DOHH2 (cell line): ENCODE measurements around the gene WHRN.

Source experiments
- H3F3A ChIP-seq: fragments of 200-600 bp; sonication (generic), shearing (Covaris generic); 2 replicates; pipeline ENCODE4 v1.6.0; 2016; ENCODE audit warnings: antibody characterized with exemption, mild to moderate bottlenecking; ENCODE audit not compliant: control insufficient read depth, insufficient read depth
- H3K27ac ChIP-seq: fragments of 200-600 bp; sonication (generic); 2 replicates; pipeline ENCODE4 v1.5.1; 2014; ENCODE audit warnings: low read depth, mild to moderate bottlenecking, low read length, moderate library complexity
- H3K27me3 ChIP-seq: fragments of 200-600 bp; sonication (generic); 2 replicates; pipeline ENCODE4 v1.6.1; 2014; ENCODE audit warnings: mild to moderate bottlenecking, low read length, mixed read lengths; ENCODE audit not compliant: control insufficient read depth
- H3K36me3 ChIP-seq: fragments of 200-600 bp; sonication (generic); 2 replicates; pipeline ENCODE4 v1.6.1; 2014; ENCODE audit warnings: mild to moderate bottlenecking, low read length, moderate library complexity, mixed read lengths; ENCODE audit not compliant: control insufficient read depth
- H3K4me1 ChIP-seq: fragments of 200-600 bp; sonication (generic); 2 replicates; pipeline ENCODE4 v1.6.1; 2014; ENCODE audit warnings: mild to moderate bottlenecking, low read length, mixed read lengths; ENCODE audit not compliant: control insufficient read depth
- H3K4me2 ChIP-seq: fragments of 200-600 bp; sonication (generic); 2 replicates; pipeline ENCODE4 v1.6.0; 2014; ENCODE audit warnings: mild to moderate bottlenecking, low read length, moderate library complexity
- H3K4me3 ChIP-seq: fragments of 200-600 bp; sonication (generic); 2 replicates; pipeline ENCODE4 v1.5.1; 2014; ENCODE audit warnings: mild to moderate bottlenecking, low read length, mixed read lengths
- H3K79me2 ChIP-seq: fragments of 200-600 bp; sonication (generic); 2 replicates; pipeline ENCODE4 v1.6.1; 2014; ENCODE audit warnings: mild to moderate bottlenecking, low read length, mixed read lengths; ENCODE audit not compliant: control insufficient read depth
- H3K9me2 ChIP-seq: fragments of 200-600 bp; sonication (generic); replicated peaks from 2 replicates; pipeline ENCODE4 v1.6.1; 2014; ENCODE audit warnings: mild to moderate bottlenecking, low read length, mixed read lengths; ENCODE audit not compliant: control insufficient read depth
- H3K9me3 ChIP-seq: fragments of 200-600 bp; sonication (generic); 2 replicates; pipeline ENCODE4 v1.6.1; 2014; ENCODE audit warnings: antibody characterized with exemption, low read length, mixed read lengths; ENCODE audit not compliant: control insufficient read depth, insufficient read depth
- H4K20me1 ChIP-seq: fragments of 200-600 bp; sonication (generic); 2 replicates; pipeline ENCODE4 v1.6.0; 2014; ENCODE audit warnings: low read depth, mild to moderate bottlenecking, antibody characterized with exemption, low read length, moderate library complexity; ENCODE audit not compliant: control insufficient read depth, insufficient read depth
- EZH2phosphoT487 ChIP-seq: fragments of 200-600 bp; sonication (generic); IDR thresholded peaks from 2 replicates; pipeline ENCODE4 v1.6.1; 2017; ENCODE audit warnings: borderline replicate concordance, mild to moderate bottlenecking, antibody characterized with exemption, low read length, moderate library complexity, mixed read lengths
- TF ChIP-seq, protein P1 (sequence below): fragments of 200-600 bp; sonication (generic); IDR thresholded peaks from one replicate; pipeline ENCODE4 v1.5.1; 2014; ENCODE audit warnings: antibody characterized with exemption, mild to moderate bottlenecking, low read depth, low read length; ENCODE audit not compliant: poor library complexity, severe bottlenecking

WHRN gene

GRCh38 chr9:114471157-114471556, 34.1 kb downstream of the WHRN start:
- Histone ChIP-seq H3K9me2 (no peaks in the 10 kb centered on the region), H3K4me1 (no peaks in the 10 kb centered on the region), H3K27ac (no peak overlapping the region), H3F3A (no peaks in the 10 kb centered on the region), H3K27me3 (peaks cover 33% of the 10 kb centered on the region), H3K9me3 (no peaks in the 10 kb centered on the region), H3K36me3 (no peaks in the 10 kb centered on the region), H3K79me2 (no peaks in the 10 kb centered on the region), H3K4me3 (no peak overlapping the region), H4K20me1 (no peaks in the 10 kb centered on the region), H3K4me2 (no peak overlapping the region)
- TF ChIP-seq, protein P1, sequence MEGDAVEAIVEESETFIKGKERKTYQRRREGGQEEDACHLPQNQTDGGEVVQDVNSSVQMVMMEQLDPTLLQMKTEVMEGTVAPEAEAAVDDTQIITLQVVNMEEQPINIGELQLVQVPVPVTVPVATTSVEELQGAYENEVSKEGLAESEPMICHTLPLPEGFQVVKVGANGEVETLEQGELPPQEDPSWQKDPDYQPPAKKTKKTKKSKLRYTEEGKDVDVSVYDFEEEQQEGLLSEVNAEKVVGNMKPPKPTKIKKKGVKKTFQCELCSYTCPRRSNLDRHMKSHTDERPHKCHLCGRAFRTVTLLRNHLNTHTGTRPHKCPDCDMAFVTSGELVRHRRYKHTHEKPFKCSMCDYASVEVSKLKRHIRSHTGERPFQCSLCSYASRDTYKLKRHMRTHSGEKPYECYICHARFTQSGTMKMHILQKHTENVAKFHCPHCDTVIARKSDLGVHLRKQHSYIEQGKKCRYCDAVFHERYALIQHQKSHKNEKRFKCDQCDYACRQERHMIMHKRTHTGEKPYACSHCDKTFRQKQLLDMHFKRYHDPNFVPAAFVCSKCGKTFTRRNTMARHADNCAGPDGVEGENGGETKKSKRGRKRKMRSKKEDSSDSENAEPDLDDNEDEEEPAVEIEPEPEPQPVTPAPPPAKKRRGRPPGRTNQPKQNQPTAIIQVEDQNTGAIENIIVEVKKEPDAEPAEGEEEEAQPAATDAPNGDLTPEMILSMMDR, result no peak
- no peak for TF ChIP-seq EZH2phosphoT487

GRCh38 chr9:114470581-114470980, 34.7 kb downstream of the WHRN start:
- no peaks in the 10 kb centered on the region for H3K36me3 ChIP-seq
- no peaks in the 10 kb centered on the region for H3K4me1 ChIP-seq
- H3K79me2 ChIP-seq, result no peaks in the 10 kb centered on the region
- peaks cover 29% of the 10 kb centered on the region for H3K27me3 ChIP-seq
- no peak overlapping the region for H3K4me2 ChIP-seq
- no peaks in the 10 kb centered on the region for H3K9me3 ChIP-seq
- no peaks in the 10 kb centered on the region for H3F3A ChIP-seq
- H4K20me1 ChIP-seq, result no peaks in the 10 kb centered on the region
- no peak overlapping the region for H3K27ac ChIP-seq
- H3K9me2 ChIP-seq, result no peaks in the 10 kb centered on the region
- TF ChIP-seq, protein P1, result no peak
- TF ChIP-seq EZH2phosphoT487, result no peak
- H3K4me3 ChIP-seq, result no peak overlapping the region

DNA sequence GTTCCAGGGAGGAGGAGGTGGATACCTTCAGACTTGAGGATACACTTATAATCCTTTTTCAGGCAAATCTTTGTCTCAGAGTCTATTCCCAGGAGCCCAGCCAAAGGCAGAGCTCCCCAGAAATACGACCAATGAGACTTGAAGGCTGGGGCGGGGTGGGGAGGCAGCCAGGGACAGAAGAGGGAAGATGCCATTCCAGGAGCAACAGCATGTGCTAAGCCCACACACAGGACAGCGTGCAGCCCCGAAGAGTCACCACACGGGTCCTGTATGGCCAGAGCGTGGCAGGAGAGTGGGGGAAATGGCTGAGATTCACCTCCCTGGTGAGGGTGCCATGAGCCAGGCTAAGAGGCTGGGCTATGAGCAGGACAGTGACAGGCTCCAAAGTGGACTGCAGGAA, 35.2 kb downstream of the WHRN start:
- no peaks in the 10 kb centered on the region for H3K9me3 ChIP-seq
- no peaks in the 10 kb centered on the region for H3K9me2 ChIP-seq
- H4K20me1 ChIP-seq, result no peaks in the 10 kb centered on the region
- H3K4me3 ChIP-seq, result no peak overlapping the region
- no peaks in the 10 kb centered on the region for H3K36me3 ChIP-seq
- H3K27ac ChIP-seq, result no peak overlapping the region
- no peaks in the 10 kb centered on the region for H3K79me2 ChIP-seq
- TF ChIP-seq EZH2phosphoT487, result no peak
- TF ChIP-seq, protein P1, result no peak
- H3K4me2 ChIP-seq, result no peak overlapping the region
- H3K27me3 ChIP-seq, result peaks cover 25% of the 10 kb centered on the region
- H3F3A ChIP-seq, result no peaks in the 10 kb centered on the region
- no peaks in the 10 kb centered on the region for H3K4me1 ChIP-seq
